H1 (cell line): ENCODE measurements around the gene ZNF674. TPM values are rescaled to one million over a fixed set of nuclear protein-coding genes. Genes with fewer than 3 reads are reported as not detected.

Experiments used
- CTCF ChIA-PET: fragments of 300-600 bp; sonication (Branson Sonifier 250); formaldehyde crosslinking; loops from one replicate; lab custom pipeline; 2021; ENCODE audit not compliant: partially characterized antibody; lab: Charles Lee
- POLR2A ChIA-PET: fragments of 300-600 bp; sonication (Branson Sonifier 250); formaldehyde crosslinking; loops from one replicate; lab custom pipeline; 2021; ENCODE audit warnings: inconsistent platforms; ENCODE audit not compliant: partially characterized antibody; lab: Charles Lee
- DNase-seq, 2 experiments: peaks; one replicate each; pipeline versions ENCODE4 v3.0.0 to v3.0.0-alpha.2; 2010 to 2022; ENCODE audit warnings: low spot score in 2 of 2, low read depth in 1 of 2, mixed read lengths in 1 of 2
- FAIRE-seq: peaks from 2 replicates; lab custom pipeline; 2011; peaks lifted over from hg19 to GRCh38; lab: Jason Lieb, UNC
- H2AFZ ChIP-seq: 2 replicates; pipeline ENCODE4 v1.8.1; 2012; ENCODE audit warnings: low read length, inconsistent platforms
- H2AK5ac ChIP-seq: 2 replicates; pipeline ENCODE4 v1.6.1; 2013; ENCODE audit warnings: low read depth, low read length
- H2BK120ac ChIP-seq: replicated peaks from 2 replicates; pipeline ENCODE3; 2013; ENCODE audit warnings: low read depth, low read length, inconsistent platforms
- H2BK12ac ChIP-seq: 2 replicates; pipeline ENCODE4 v1.6.1; 2013; ENCODE audit warnings: low read depth, low read length
- H2BK15ac ChIP-seq: 2 replicates; pipeline ENCODE4 v1.6.1; 2013; ENCODE audit warnings: low read length
- H2BK20ac ChIP-seq: 2 replicates; pipeline ENCODE4 v1.6.1; 2013; ENCODE audit warnings: low read length
- H2BK5ac ChIP-seq: 2 replicates; pipeline ENCODE4 v1.6.1; 2013; ENCODE audit warnings: low read depth, low read length
- H3K14ac ChIP-seq: 2 replicates; pipeline ENCODE4 v1.6.1; 2013; ENCODE audit warnings: inconsistent platforms; ENCODE audit not compliant: insufficient read length
- H3K18ac ChIP-seq: 2 replicates; pipeline ENCODE4 v1.6.1; 2013; ENCODE audit warnings: low read length; ENCODE audit errors: extremely low read depth
- H3K23ac ChIP-seq: 2 replicates; pipeline ENCODE4 v1.6.1; 2013; ENCODE audit warnings: inconsistent platforms; ENCODE audit not compliant: insufficient read length
- H3K23me2 ChIP-seq: 2 replicates; pipeline ENCODE4 v1.6.1; 2013; ENCODE audit warnings: low read depth, low read length
- H3K27ac ChIP-seq: 2 replicates; pipeline ENCODE4 v1.6.1; 2011; ENCODE audit warnings: low read depth, low read length, inconsistent platforms
- H3K27me3 ChIP-seq, 4 experiments: replicated peaks in 1 of 4; 1 replicate in 1 of 4; 2 replicates in 3 of 4; pipeline versions ENCODE4 v1.6.1 to v1.8.1; 2011 to 2013; ENCODE audit warnings: low read length in 3 of 4, mild to moderate bottlenecking in 3 of 4, inconsistent platforms in 2 of 4, mixed read lengths in 2 of 4, moderate library complexity in 1 of 4; ENCODE audit not compliant: control insufficient read depth in 3 of 4, insufficient read depth in 3 of 4; ENCODE audit errors: extremely low read depth in 1 of 4
- H3K36me3 ChIP-seq, 4 experiments: 2 replicates each; pipeline versions ENCODE4 v1.6.1 to v1.8.1; 2011 to 2013; ENCODE audit warnings: mild to moderate bottlenecking in 4 of 4, low read length in 3 of 4, moderate library complexity in 2 of 4, control low read depth in 1 of 4, inconsistent platforms in 1 of 4; ENCODE audit not compliant: insufficient read depth in 4 of 4, control insufficient read depth in 2 of 4
- H3K4ac ChIP-seq: replicated peaks from 2 replicates; pipeline ENCODE3; 2013; ENCODE audit warnings: low read length, low read depth, mixed read lengths, inconsistent platforms; ENCODE audit not compliant: insufficient read length
- H3K4me1 ChIP-seq, 4 experiments: replicated peaks in 1 of 4; 1 replicate in 1 of 4; 2 replicates in 3 of 4; pipeline versions ENCODE4 v1.6.1 to v1.8.1; 2011 to 2013; ENCODE audit warnings: low read length in 3 of 4, inconsistent platforms in 2 of 4, mixed read lengths in 1 of 4; ENCODE audit not compliant: insufficient read depth in 4 of 4, control insufficient read depth in 3 of 4
- H3K4me2 ChIP-seq, 2 experiments: 2 replicates each; pipeline versions ENCODE4 v1.6.1 to v1.8.1; 2011 to 2013; ENCODE audit warnings: low read depth in 2 of 2, low read length in 2 of 2, control low read depth in 1 of 2, inconsistent platforms in 1 of 2, mild to moderate bottlenecking in 1 of 2; ENCODE audit not compliant: insufficient read depth in 1 of 2
- H3K4me3 ChIP-seq, 4 experiments: fragments of 200-600, 300-600 bp in 1 of 4; sonication (generic), shearing (Covaris generic), sonication (Bioruptor Twin) in 1 of 4; 2 replicates each; pipeline versions ENCODE4 v1.5.1 to v1.8.1; 2011 to 2016; ENCODE audit warnings: low read length in 4 of 4, low read depth in 3 of 4, control low read depth in 2 of 4, inconsistent platforms in 2 of 4, mild to moderate bottlenecking in 2 of 4, mixed read lengths in 1 of 4, moderate library complexity in 1 of 4; ENCODE audit not compliant: insufficient read depth in 2 of 4; ENCODE audit errors: extremely low read depth in 1 of 4
- H3K56ac ChIP-seq: replicated peaks from 2 replicates; pipeline ENCODE3; 2013; ENCODE audit warnings: low read depth, mild to moderate bottlenecking, mixed read lengths, low read length, inconsistent platforms; ENCODE audit not compliant: insufficient read length
- H3K79me1 ChIP-seq: 2 replicates; pipeline ENCODE4 v1.6.1; 2013; ENCODE audit warnings: low read depth, low read length, control low read depth
- H3K79me2 ChIP-seq, 2 experiments: 2 replicates each; pipeline versions ENCODE4 v1.6.1 to v1.8.1; 2012 to 2013; ENCODE audit warnings: low read length in 2 of 2, mild to moderate bottlenecking in 2 of 2, inconsistent platforms in 1 of 2; ENCODE audit not compliant: insufficient read depth in 2 of 2, control insufficient read depth in 1 of 2
- H3K9ac ChIP-seq, 4 experiments: replicated peaks in 1 of 4; 1 replicate in 1 of 4; 2 replicates in 3 of 4; pipeline versions ENCODE4 v1.6.1 to v1.8.1; 2011 to 2013; ENCODE audit warnings: low read depth in 3 of 4, low read length in 3 of 4, control low read depth in 2 of 4, mild to moderate bottlenecking in 2 of 4, moderate library complexity in 2 of 4, inconsistent platforms in 1 of 4; ENCODE audit errors: extremely low read depth in 1 of 4
- H3K9me3 ChIP-seq, 2 experiments: 2 replicates each; pipeline versions ENCODE4 v1.6.1 to v1.8.1; 2012 to 2013; ENCODE audit warnings: mild to moderate bottlenecking in 2 of 2, moderate library complexity in 2 of 2, control low read depth in 1 of 2, inconsistent platforms in 1 of 2, low read depth in 1 of 2, low read length in 1 of 2, mixed read lengths in 1 of 2; ENCODE audit not compliant: insufficient read depth in 2 of 2
- H4K20me1 ChIP-seq, 2 experiments: replicated peaks in 1 of 2; 2 replicates each; pipeline versions ENCODE3 to v1.8.1; 2011 to 2013; ENCODE audit warnings: inconsistent platforms in 2 of 2, low read length in 2 of 2, mild to moderate bottlenecking in 1 of 2; ENCODE audit not compliant: insufficient read depth in 2 of 2, control insufficient read depth in 1 of 2
- H4K5ac ChIP-seq: 2 replicates; pipeline ENCODE4 v1.6.1; 2013; ENCODE audit warnings: low read length, low read depth, mixed read lengths, inconsistent platforms; ENCODE audit not compliant: insufficient read length
- H4K8ac ChIP-seq: 2 replicates; pipeline ENCODE4 v1.8.0; 2013; ENCODE audit warnings: mild to moderate bottlenecking, moderate library complexity, low read length, inconsistent platforms; ENCODE audit not compliant: insufficient read depth; ENCODE audit errors: extremely low read depth
- H4K91ac ChIP-seq: replicated peaks from 2 replicates; pipeline ENCODE3; 2013; ENCODE audit warnings: low read length, mixed read lengths, inconsistent platforms; ENCODE audit not compliant: insufficient read length
- CTBP2 ChIP-seq: IDR thresholded peaks from 2 replicates; pipeline ENCODE4 v1.7.0; 2011; ENCODE audit warnings: borderline replicate concordance, mild to moderate bottlenecking, moderate library complexity, mixed read lengths, low read length; ENCODE audit not compliant: insufficient read depth, insufficient read length
- EGR1 ChIP-seq: IDR thresholded peaks from 2 replicates; pipeline ENCODE4 v1.6.1; 2011; ENCODE audit warnings: low read depth, low read length, borderline replicate concordance
- HDAC2 ChIP-seq, 2 experiments: fragments of 300-600 bp in 1 of 2; sonication (generic) in 1 of 2; IDR thresholded peaks; 2 replicates each; pipeline ENCODE4 v1.6.1; 2011 to 2012; ENCODE audit warnings: low read depth in 2 of 2, low read length in 2 of 2, mild to moderate bottlenecking in 2 of 2, moderate library complexity in 2 of 2, borderline replicate concordance in 1 of 2, inconsistent platforms in 1 of 2
- RXRA ChIP-seq: IDR thresholded peaks from 2 replicates; pipeline ENCODE4 v1.6.1; 2011; ENCODE audit warnings: low read depth, mild to moderate bottlenecking, low read length, moderate library complexity; ENCODE audit not compliant: insufficient read depth
- SP2 ChIP-seq: IDR thresholded peaks from 2 replicates; pipeline ENCODE4 v1.6.1; 2012; ENCODE audit warnings: mild to moderate bottlenecking, low read length, inconsistent platforms
- WGBS, 2 experiments: shearing (Covaris generic) in 1 of 2; methylation state at CpG; one replicate each; pipeline versions ENCODE4 v1.1.6 to v1.1.7; 2013 to 2015; ENCODE audit warnings: low lambda C conversion rate in 2 of 2, mixed read lengths in 2 of 2, inconsistent platforms in 1 of 2, low coverage in 1 of 2, missing lambda C conversion rate in 1 of 2; ENCODE audit not compliant: insufficient replicate concordance in 2 of 2, insufficient coverage in 1 of 2, insufficient read length in 1 of 2; ENCODE audit errors: extremely low coverage in 1 of 2, missing lambda C conversion rate in 1 of 2; 5-methylcytosine and 5-hydroxymethylcytosine counted together
- polyA plus RNA-seq, 7 experiments: library from polyadenylated mRNA; depleted of rRNA in 3 of 7; stranded (reverse) in 5 of 7; unstranded in 2 of 7; fragments of >200 nt in 5 of 7; fragments of 200-250 nt in 2 of 7; gene quantifications; 1 replicate in 5 of 7; 2 replicates in 1 of 7; 4 replicates in 1 of 7; pipeline versions ENCODE4 v1.2.1 to v1.2.3, GENCODE V29; 2011 to 2013; ENCODE audit warnings: missing spikeins in 2 of 7, mixed read lengths in 2 of 7
- total RNA-seq: library from RNA; stranded (reverse); fragmentation: NEBNext Ultra II Directional; extraction: Animal tissue kit (Norgen Biotek cat#: 25700); gene quantifications from 2 replicates; pipeline ENCODE4 v1.2.1, GENCODE V29; 2021
- TF ChIP-seq, protein P1 (sequence below), 3 experiments: IDR thresholded peaks; 1 replicate in 2 of 3; 2 replicates in 1 of 3; pipeline versions ENCODE4 v1.5.1 to v1.6.1; 2011; ENCODE audit warnings: low read length in 3 of 3, mild to moderate bottlenecking in 3 of 3, inconsistent platforms in 2 of 3, low read depth in 1 of 3, moderate library complexity in 1 of 3; ENCODE audit not compliant: insufficient read depth in 1 of 3; ENCODE audit errors: control extremely low read depth in 1 of 3
- TF ChIP-seq, protein P2 (sequence below): IDR thresholded peaks from 2 replicates; pipeline ENCODE4 v1.6.1; 2011; ENCODE audit warnings: low read depth, mild to moderate bottlenecking, low read length; ENCODE audit not compliant: insufficient read depth
- TF ChIP-seq, protein P3 (sequence below): IDR thresholded peaks from 2 replicates; pipeline ENCODE4 v1.6.1; 2012; ENCODE audit warnings: inconsistent platforms

ZNF674 gene
- total and polyA plus RNA-seq, 2 of the 8 experiments (the other 6 are each of a cell fraction or from before 2014, with no cell fraction given) = 2.0 to 7.4 TPM

DNA sequence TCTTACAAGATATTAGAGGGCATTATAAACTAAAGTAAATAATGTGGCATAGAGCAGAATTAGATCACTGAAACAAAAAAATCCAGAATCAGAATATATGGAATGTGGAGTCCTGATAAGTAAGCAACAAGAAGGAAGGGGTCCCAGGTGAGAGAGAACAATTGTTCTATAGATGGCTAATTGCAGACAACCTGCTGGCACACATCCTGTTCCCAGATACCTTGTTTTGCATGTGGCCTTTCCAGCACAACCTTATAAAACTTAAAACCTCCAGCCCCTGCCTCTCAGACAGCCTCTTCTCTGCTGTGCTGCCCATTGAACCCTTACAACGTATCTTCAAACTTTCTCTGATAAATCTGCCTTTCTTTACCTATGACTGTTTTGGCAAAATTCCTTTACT lies 4.7 kb upstream of the ZNF674 start:
- DNase-seq (no peak), FAIRE-seq (no peak)
- no peak overlapping the region for H4K91ac ChIP-seq
- no peak overlapping the region for H2BK12ac ChIP-seq
- no peaks in the 10 kb centered on the region for H3K27me3 ChIP-seq
- no peak overlapping the region for H2AK5ac ChIP-seq
- no peak overlapping the region for H3K9ac ChIP-seq
- no peak overlapping the region for H3K27ac ChIP-seq
- H3K79me2 ChIP-seq = peaks cover 11 to 29% of the 10 kb centered on the region in 2 experiments; a peak in 3 of 4 replicates
- H4K5ac ChIP-seq = no peak overlapping the region
- H4K20me1 ChIP-seq = no peaks in the 10 kb centered on the region
- H3K4me1 ChIP-seq = peaks cover 0 to 3% (median 3%) of the 10 kb centered on the region in 4 experiments; a peak in 2 of 7 replicates
- no peak overlapping the region for H2BK20ac ChIP-seq
- ChIA-PET CTCF (no interaction called here), POLR2A (no interaction called here)
- H2BK120ac ChIP-seq = no peak overlapping the region
- H3K56ac ChIP-seq = no peak overlapping the region
- H3K4ac ChIP-seq = no peak overlapping the region
- no peaks in the 10 kb centered on the region for H3K79me1 ChIP-seq
- 92% methylated on average over 1 of the region's 1 CpG; no CpG with 5 or more reads in 1 of the 2 experiments for WGBS, 2 experiments
- H3K23ac ChIP-seq = no peak overlapping the region
- H4K8ac ChIP-seq = no peak overlapping the region
- H3K4me3 ChIP-seq = no peak overlapping the region
- no peak overlapping the region for H2BK5ac ChIP-seq
- H3K14ac ChIP-seq = no peak overlapping the region
- H3K18ac ChIP-seq = no peak overlapping the region; the same call in 1 of the 2 replicates
- no peaks in the 10 kb centered on the region for H3K23me2 ChIP-seq
- no peak overlapping the region for H2AFZ ChIP-seq
- TF ChIP-seq, protein P1, sequence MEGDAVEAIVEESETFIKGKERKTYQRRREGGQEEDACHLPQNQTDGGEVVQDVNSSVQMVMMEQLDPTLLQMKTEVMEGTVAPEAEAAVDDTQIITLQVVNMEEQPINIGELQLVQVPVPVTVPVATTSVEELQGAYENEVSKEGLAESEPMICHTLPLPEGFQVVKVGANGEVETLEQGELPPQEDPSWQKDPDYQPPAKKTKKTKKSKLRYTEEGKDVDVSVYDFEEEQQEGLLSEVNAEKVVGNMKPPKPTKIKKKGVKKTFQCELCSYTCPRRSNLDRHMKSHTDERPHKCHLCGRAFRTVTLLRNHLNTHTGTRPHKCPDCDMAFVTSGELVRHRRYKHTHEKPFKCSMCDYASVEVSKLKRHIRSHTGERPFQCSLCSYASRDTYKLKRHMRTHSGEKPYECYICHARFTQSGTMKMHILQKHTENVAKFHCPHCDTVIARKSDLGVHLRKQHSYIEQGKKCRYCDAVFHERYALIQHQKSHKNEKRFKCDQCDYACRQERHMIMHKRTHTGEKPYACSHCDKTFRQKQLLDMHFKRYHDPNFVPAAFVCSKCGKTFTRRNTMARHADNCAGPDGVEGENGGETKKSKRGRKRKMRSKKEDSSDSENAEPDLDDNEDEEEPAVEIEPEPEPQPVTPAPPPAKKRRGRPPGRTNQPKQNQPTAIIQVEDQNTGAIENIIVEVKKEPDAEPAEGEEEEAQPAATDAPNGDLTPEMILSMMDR (IDR thresholded peaks at IDR 0.05; ENCODE audit: control extremely low read depth in 1 of 3, insufficient read depth in 1 of 3, low read depth in 1 of 3, low read length in 3 of 3) = no peak
- TF ChIP-seq, protein P2, sequence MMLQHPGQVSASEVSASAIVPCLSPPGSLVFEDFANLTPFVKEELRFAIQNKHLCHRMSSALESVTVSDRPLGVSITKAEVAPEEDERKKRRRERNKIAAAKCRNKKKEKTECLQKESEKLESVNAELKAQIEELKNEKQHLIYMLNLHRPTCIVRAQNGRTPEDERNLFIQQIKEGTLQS = no peak
- TF ChIP-seq EGR1 (no peak), SP2 (no peak), CTBP2 (no peak), RXRA (no peak), HDAC2 (IDR thresholded peaks at IDR 0.05; ENCODE audit: borderline replicate concordance in 1 of 2, low read depth in 2 of 2, low read length in 2 of 2) (no peak)
- TF ChIP-seq, protein P3, sequence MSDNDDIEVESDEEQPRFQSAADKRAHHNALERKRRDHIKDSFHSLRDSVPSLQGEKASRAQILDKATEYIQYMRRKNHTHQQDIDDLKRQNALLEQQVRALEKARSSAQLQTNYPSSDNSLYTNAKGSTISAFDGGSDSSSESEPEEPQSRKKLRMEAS = no peak
- H3K36me3 ChIP-seq = peaks cover 0 to 24% (median 3%) of the 10 kb centered on the region in 4 experiments; a peak in 3 of 8 replicates
- no peak overlapping the region for H2BK15ac ChIP-seq
- no peak overlapping the region for H3K4me2 ChIP-seq
- H3K9me3 ChIP-seq = peaks cover 0 to 2% of the 10 kb centered on the region in 2 experiments; a peak in 1 of 4 replicates
